Measurements from ENCODE around the gene NEO1. TPM values are rescaled to one million over a fixed set of nuclear protein-coding genes. Genes with fewer than 3 reads are reported as not detected.

NEO1 gene
- total RNA-seq, 1 donor from 2014 or later: 41.0 TPM

- no peak for DNase-seq
Measured at GRCh38 chr15:73078722-73079121, 26.5 kb downstream of the NEO1 start.

- no peak for DNase-seq
Measured at GRCh38 chr15:73079565-73079964, 27.3 kb downstream of the NEO1 start.

GRCh38 chr15:73081321-73081958, 29.2 kb downstream of the NEO1 start:
- peak; percentile 81 for DNase-seq

GRCh38 chr15:73082812-73083211, 30.5 kb downstream of the NEO1 start:
- no peak for DNase-seq

- no peak for DNase-seq
Measured at GRCh38 chr15:73087098-73087497, 34.8 kb downstream of the NEO1 start.

- DNase-seq: no peak
Measured at GRCh38 chr15:73105064-73105463, 52.8 kb downstream of the NEO1 start.

- no peak for DNase-seq
Measured at GRCh38 chr15:73108676-73109075, 56.4 kb downstream of the NEO1 start.

- DNase-seq: no peak
Measured at GRCh38 chr15:73109765-73110164, 57.5 kb downstream of the NEO1 start.

- DNase-seq: no peak
Measured at GRCh38 chr15:73110201-73110600, 57.9 kb downstream of the NEO1 start.

GRCh38 chr15:73114064-73114463, 61.8 kb downstream of the NEO1 start:
- no peak for DNase-seq

- no peak for DNase-seq
Measured at GRCh38 chr15:73116164-73116563, 63.9 kb downstream of the NEO1 start.

- no peak for DNase-seq
Measured at GRCh38 chr15:73118055-73118454, 65.8 kb downstream of the NEO1 start.

GRCh38 chr15:73119478-73119877, 67.2 kb downstream of the NEO1 start:
- no peak for DNase-seq

GRCh38 chr15:73120269-73120668, 68.0 kb downstream of the NEO1 start:
- no peak for DNase-seq

- DNase-seq: no peak
Measured at GRCh38 chr15:73125219-73125618, 73.0 kb downstream of the NEO1 start.

- DNase-seq: peak; percentile 15
Measured at GRCh38 chr15:73127302-73127936, 75.2 kb downstream of the NEO1 start.

- DNase-seq: no peak
Measured at GRCh38 chr15:73130830-73131229, 78.6 kb downstream of the NEO1 start.

GRCh38 chr15:73134196-73134595, 81.9 kb downstream of the NEO1 start:
- DNase-seq: no peak

GRCh38 chr15:73139041-73139743, 86.9 kb downstream of the NEO1 start:
- DNase-seq: no peak

GRCh38 chr15:73139744-73140553, 87.7 kb downstream of the NEO1 start:
- DNase-seq: no peak

- DNase-seq: no peak
Measured at GRCh38 chr15:73141216-73141900, 89.1 kb downstream of the NEO1 start.

Data from tongue (tissue), 2 donors.